H1 (cell line): ENCODE data around the gene RAPGEF6.

Experiments
- CEBPB ChIP-seq: IDR thresholded peaks from 2 replicates; pipeline ENCODE4 v1.6.1; 2012; ENCODE audit warnings: low read depth, low read length
- CREB1 ChIP-seq: IDR thresholded peaks from 2 replicates; pipeline ENCODE4 v1.6.1; 2012; ENCODE audit warnings: inconsistent platforms
- CTBP2 ChIP-seq: IDR thresholded peaks from 2 replicates; pipeline ENCODE4 v1.7.0; 2011; ENCODE audit warnings: borderline replicate concordance, mild to moderate bottlenecking, moderate library complexity, mixed read lengths, low read length; ENCODE audit not compliant: insufficient read depth, insufficient read length
- PHF8 ChIP-seq: fragments of 200-600 bp; sonication (generic); conservative IDR thresholded peaks from 2 replicates; pipeline ENCODE4 v1.7.1; 2012; ENCODE audit warnings: low read depth, mild to moderate bottlenecking, inconsistent platforms, low read length, moderate library complexity
- POLR2A ChIP-seq, 2 experiments: IDR thresholded peaks; 1 replicate in 1 of 2; 2 replicates in 1 of 2; pipeline ENCODE4 v1.6.1; 2011; ENCODE audit warnings: low read depth in 2 of 2, low read length in 2 of 2, mild to moderate bottlenecking in 2 of 2; ENCODE audit errors: control extremely low read depth in 1 of 2
- SIN3A ChIP-seq, 2 experiments: IDR thresholded peaks in 1 of 2; conservative IDR thresholded peaks in 1 of 2; 2 replicates each; pipeline ENCODE4 v1.6.1; 2011 to 2012; ENCODE audit warnings: low read length in 2 of 2, improper control_type of control experiment in 1 of 2, low read depth in 1 of 2, mild to moderate bottlenecking in 1 of 2
- SP2 ChIP-seq: IDR thresholded peaks from 2 replicates; pipeline ENCODE4 v1.6.1; 2012; ENCODE audit warnings: mild to moderate bottlenecking, low read length, inconsistent platforms
- TEAD4 ChIP-seq: IDR thresholded peaks from 2 replicates; pipeline ENCODE4 v1.6.1; 2012; ENCODE audit warnings: low read depth, low read length, inconsistent platforms, mixed read lengths
- TF ChIP-seq, protein P1 (sequence below), 3 experiments: IDR thresholded peaks; 1 replicate in 2 of 3; 2 replicates in 1 of 3; pipeline versions ENCODE4 v1.5.1 to v1.6.1; 2011; ENCODE audit warnings: low read length in 3 of 3, mild to moderate bottlenecking in 3 of 3, inconsistent platforms in 2 of 3, low read depth in 1 of 3, moderate library complexity in 1 of 3; ENCODE audit not compliant: insufficient read depth in 1 of 3; ENCODE audit errors: control extremely low read depth in 1 of 3
- TF ChIP-seq, protein P2 (sequence below): IDR thresholded peaks from 2 replicates; pipeline ENCODE4 v1.6.1; 2011; ENCODE audit warnings: low read depth, mild to moderate bottlenecking, low read length; ENCODE audit not compliant: insufficient read depth
- TF ChIP-seq, protein P3 (sequence below): IDR thresholded peaks from 2 replicates; pipeline ENCODE4 v1.6.1; 2012; ENCODE audit warnings: inconsistent platforms

DNA sequence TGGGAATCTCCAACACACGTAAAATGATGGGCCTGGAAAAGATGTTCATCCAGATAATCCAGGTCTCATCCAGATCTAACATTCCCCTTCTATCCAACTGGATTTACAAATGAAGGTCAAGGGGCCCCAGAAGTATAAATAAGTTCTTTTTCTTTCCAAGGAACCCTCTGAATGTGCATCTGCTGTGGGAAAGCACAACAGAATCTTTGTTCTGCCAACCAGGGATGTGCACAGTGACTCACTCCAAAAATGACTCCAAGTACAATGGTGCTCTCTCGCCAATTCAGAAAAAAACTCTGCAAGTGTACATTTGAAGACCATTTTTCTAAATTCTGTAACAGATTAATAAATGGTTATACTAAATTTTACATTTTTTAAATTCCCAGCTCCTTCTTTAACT lies 12.4 kb downstream of the RAPGEF6 start:
- TF ChIP-seq, protein P1, sequence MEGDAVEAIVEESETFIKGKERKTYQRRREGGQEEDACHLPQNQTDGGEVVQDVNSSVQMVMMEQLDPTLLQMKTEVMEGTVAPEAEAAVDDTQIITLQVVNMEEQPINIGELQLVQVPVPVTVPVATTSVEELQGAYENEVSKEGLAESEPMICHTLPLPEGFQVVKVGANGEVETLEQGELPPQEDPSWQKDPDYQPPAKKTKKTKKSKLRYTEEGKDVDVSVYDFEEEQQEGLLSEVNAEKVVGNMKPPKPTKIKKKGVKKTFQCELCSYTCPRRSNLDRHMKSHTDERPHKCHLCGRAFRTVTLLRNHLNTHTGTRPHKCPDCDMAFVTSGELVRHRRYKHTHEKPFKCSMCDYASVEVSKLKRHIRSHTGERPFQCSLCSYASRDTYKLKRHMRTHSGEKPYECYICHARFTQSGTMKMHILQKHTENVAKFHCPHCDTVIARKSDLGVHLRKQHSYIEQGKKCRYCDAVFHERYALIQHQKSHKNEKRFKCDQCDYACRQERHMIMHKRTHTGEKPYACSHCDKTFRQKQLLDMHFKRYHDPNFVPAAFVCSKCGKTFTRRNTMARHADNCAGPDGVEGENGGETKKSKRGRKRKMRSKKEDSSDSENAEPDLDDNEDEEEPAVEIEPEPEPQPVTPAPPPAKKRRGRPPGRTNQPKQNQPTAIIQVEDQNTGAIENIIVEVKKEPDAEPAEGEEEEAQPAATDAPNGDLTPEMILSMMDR (IDR thresholded peaks at IDR 0.05; ENCODE audit: control extremely low read depth in 1 of 3, insufficient read depth in 1 of 3, low read depth in 1 of 3, low read length in 3 of 3), result no peak
- TF ChIP-seq CTBP2 (no peak), SIN3A (conservative IDR thresholded peaks at IDR 0.05 in 1 of 2, IDR thresholded peaks at IDR 0.05 in 1 of 2; ENCODE audit: low read depth in 1 of 2, low read length in 2 of 2) (no peak), POLR2A (IDR thresholded peaks at IDR 0.05; ENCODE audit: control extremely low read depth in 1 of 2, low read depth in 2 of 2, low read length in 2 of 2) (no peak), CEBPB (no peak), TEAD4 (no peak), PHF8 (no peak), CREB1 (no peak), SP2 (no peak)
- TF ChIP-seq, protein P2, sequence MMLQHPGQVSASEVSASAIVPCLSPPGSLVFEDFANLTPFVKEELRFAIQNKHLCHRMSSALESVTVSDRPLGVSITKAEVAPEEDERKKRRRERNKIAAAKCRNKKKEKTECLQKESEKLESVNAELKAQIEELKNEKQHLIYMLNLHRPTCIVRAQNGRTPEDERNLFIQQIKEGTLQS, result no peak
- TF ChIP-seq, protein P3, sequence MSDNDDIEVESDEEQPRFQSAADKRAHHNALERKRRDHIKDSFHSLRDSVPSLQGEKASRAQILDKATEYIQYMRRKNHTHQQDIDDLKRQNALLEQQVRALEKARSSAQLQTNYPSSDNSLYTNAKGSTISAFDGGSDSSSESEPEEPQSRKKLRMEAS, result no peak
